Stimulated activated CD4-positive, alpha-beta T cell treated with anti-CD3 and anti-CD28 coated beads, Interleukin-4, amount 100 ng/mL, for 48 hours (primary cell): ENCODE results near the gene TTYH1.

Experiments
- DNase-seq, 2 donors: peaks; one replicate each; pipeline ENCODE4 v3.0.0-alpha.2; 2020; ENCODE audit warnings: low read depth in 2 of 2

The TTYH1 gene

DNA sequence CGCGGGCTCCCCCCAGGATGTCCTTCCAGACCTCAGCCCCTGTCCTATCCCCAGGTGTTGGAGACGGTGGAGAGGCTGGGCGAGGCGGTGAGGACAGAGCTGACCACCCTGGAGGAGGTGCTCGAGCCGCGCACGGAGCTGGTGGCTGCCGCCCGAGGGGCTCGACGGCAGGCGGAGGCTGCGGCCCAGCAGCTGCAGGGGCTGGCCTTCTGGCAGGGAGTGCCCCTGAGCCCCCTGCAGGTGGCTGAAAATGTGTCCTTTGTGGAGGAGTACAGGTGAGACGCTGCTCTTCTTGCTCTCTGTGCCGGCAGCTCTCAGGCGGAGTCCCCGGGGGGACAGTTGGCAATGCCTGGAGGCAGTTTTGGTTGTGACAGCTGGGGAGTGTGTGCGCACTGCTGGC is 6.9 kb downstream of the TTYH1 start:
- no peak for DNase-seq

DNA sequence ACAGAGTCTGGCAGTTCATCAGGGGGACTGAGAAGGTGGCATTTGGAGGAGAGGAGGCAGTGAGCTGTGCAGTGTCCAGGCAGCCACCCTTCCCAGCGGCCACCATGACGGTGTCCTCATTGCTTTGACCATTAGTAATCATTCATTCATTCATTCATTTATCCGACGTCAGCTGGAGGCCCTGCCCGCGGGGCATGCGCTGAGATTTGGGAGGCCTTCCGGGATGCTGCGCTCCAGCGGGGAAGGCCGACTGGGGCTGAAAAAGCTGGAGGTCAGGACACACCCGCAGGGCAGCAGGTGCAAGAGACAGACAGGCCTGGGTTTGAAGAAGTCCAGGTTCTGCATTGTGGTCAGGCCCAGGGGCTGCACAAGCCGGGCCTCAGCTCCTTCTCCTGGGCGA is 8.9 kb downstream of the TTYH1 start:
- DNase-seq = no peak

DNA sequence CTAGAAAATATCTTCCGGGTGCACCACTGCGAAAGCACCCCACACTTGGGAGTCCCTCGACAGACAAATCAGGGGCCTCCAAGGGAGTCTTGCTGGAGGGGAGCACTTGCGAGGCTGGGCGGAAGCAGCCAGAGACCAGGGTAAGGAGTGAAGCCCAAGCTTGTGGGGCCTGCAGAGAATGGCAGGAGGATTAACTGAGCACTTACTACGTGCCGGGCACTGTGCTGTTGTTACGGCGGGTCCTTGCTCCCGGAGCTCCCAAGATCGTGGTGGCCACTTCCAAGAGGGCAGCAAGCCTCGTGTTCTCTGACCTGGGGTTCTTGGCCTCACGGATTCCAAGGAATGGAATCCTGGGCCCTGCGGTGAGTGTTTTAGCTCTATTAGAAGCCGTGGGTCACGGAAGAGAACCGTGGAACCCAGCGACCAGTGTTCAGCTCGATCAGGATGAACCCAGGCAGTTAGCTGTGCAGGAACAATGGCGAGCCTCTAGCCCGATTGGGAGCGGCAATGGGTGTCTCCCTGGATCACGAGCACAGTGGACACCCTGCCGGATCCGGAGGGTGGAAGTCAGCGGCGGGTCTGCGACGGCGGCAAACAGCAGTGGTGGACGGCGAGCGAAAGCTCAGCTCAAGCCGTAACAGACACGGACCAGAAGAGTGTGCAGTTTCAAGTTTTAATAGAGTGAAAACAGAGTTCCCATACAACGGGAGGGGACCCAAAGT is 9.6 kb downstream of the TTYH1 start:
- no peak for DNase-seq

DNA sequence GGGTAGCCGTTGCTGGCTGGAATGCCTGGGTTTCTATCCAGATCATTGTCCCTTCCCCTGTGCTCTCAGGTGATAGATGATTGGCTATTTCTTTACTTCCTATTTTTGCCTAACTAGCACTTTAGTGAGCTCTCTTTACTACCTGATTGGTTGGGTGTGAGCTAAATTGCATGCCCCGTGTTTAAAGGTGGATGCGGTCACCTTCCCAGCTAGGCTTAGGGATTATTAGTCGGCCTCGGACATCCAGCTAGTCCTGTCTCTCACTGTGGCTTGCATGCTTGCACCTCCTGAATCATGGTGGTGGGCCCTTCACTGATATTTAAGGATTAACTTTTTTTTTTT is 10.1 kb downstream of the TTYH1 start:
- no peak for DNase-seq

DNA sequence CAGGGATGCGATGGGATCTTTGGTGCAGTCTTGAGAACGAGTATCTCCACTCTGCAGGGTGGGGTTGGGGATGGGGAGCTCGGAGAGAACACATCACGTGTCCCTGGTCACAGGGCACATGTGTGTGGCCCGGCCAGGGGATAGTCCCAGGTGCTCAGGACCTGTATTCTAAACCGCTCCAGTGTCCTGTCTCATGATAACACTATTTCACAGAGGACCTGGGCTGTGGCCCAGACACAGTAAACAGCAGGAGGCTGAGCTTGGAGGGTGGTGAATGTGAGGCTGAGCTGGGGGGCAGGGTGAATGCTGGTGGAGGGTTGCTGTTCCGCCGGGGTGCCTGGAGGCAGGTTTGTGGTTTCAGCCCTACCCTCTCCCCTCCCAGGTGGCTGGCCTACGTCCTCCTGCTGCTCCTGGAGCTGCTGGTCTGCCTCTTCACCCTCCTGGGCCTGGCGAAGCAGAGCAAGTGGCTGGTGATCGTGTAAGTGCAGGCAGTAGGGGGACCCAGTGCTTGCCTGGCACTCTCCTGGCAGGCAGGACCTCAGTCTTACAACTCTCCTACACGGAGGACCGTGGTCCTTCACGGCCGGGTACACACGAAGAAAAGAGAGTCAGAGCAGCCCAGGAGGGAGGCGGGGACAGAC is 11.1 kb downstream of the TTYH1 start:
- no peak for DNase-seq

DNA sequence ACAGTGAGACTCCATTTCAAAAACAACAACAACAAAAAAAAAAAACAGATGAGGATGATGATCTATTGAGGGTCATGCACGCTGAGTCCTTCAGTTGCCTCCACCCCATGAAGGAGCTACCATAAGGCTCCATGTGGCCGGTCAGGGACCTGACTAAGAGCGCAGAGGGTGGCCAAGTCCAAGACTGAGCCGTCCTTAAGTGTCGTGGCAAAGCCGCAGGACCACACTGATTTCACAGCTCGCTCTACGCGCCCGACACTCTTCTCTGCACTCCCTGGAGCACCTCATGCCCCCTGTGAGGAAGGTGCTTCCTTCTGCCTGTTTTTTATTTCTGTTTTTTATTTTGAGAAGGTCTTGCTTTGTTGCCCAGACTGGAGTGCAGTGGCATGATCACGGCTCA is 12.3 kb downstream of the TTYH1 start:
- no peak for DNase-seq

DNA sequence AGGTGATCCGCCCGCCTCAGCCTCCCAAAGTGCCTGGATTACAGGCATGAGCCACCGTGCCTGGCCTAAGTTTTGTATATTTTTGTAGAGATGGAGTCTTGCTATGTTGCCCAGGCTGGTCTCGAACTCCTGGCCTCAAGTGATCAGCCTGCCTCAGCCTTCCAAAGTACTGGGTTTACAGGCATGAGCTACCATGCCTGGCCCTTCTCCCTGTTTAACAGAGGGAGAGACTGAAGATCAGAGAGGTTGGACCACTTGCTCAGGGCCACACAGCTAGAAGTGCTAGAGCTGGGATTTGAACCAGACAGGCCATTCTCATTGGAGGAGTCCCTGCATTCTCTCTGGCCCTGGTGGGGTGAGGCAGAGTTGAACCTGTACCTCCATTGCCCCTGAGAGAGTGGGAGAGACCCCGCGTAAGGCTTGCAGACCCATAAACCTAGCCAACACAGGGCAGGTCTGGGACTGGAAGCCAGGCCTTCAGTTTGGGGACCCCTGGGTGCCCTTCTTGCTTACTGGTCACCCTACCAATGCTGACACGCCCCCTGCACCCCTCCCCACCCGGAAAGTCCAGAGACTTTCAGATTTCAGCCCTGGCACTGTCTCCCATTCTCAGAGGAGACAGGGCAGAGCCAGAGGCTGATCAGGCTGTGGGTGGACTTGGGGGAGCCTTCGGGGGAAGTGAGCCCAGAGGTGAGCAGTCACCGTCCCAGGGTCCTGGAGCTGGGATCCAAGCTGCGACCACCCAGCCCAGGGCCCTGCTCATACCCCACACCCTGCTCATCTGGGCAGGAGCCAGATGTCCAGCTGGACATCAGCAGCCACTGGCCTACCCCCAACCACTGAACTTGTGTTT is 13.3 kb downstream of the TTYH1 start:
- DNase-seq = no peak

DNA sequence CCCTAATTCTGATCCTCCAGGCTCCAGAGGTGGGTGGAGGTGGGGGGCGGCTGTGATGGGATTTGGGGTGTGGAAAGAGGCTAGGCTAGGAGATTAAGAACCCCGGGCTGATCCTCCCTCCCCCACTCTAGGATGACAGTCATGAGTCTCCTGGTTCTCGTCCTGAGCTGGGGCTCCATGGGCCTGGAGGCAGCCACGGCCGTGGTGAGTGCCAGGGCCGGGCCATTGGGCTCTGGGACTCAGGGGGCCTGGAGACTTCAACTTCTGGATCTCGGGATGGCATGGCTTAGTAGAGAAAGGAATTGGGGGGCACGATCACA is 13.9 kb downstream of the TTYH1 start:
- DNase-seq = no peak

DNA sequence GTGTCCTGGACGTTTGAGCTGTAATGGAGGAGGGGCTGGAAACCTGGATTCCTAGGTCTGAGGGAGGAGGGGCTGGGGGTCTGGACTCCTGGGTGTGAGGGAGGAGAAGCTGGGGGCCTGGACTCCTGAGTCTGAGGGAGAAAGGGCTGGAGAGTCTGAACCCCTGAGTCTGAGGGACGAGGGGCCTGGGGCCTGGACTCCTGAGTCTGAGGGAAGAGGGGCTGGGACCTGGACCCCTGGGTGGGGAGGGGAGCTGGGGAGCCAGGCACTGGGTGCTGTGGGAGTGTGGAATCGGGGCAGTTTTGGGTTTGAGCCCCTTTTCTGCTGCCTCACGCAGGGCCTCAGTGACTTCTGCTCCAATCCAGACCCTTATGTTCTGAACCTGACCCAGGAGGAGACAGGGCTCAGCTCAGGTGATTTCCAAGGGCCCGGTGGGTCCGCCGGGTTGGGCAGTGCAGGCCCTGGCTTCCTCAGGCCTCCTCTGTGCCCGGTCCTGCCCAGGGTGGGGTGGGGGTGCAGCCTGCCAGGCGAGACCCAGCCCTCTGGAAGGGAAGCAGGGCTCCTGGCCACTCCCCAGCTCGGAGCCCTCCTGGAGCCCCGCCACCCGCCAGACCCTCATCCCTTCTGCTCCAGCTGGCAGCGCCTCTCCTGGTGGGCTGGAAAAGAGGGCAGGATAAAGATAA is 14.4 kb downstream of the TTYH1 start:
- DNase-seq = no peak

DNA sequence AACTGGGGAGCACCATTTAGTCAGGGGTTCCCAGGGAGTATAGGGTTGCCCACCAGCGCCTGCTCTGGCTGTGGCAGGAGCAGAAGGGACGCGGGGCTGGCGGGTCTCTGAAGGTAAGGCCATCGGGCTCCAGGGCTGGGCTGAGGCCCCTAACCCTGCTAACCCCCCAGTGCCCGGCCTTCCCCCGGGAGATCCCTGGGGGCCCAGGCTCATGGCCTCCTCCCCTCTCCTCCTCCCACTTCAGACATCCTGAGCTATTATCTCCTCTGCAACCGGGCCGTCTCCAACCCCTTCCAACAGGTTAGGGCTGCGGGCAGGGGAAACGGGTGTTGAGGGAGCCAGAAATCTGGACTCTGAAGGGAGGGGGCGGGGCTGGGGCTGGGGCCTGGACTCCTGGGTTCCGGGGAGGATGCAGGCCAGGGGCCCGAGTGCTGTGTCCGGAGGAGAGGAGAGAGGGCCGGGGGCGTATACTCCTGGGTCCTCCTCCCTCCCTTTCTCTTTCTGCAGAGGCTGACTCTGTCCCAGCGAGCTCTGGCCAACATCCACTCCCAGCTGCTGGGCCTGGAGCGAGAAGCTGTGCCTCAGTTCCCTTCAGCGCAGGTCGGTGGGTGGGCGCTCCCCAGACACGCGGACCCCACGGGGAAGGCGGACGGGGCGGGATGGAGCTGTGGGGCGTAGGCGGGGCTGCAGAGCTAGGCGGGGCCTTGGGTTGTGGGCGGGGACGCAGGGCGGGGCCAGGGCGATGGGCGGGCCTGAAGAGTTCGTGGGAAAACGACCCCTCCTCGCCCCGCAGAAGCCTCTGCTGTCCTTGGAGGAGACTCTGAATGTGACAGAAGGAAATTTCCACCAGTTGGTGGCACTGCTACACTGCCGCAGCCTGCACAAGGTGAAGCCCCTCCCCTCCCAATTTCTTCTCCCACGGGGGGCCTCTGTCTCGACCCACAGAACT is 15.3 kb downstream of the TTYH1 start:
- peak in 1 of 2 donors; percentile 41 for DNase-seq

DNA sequence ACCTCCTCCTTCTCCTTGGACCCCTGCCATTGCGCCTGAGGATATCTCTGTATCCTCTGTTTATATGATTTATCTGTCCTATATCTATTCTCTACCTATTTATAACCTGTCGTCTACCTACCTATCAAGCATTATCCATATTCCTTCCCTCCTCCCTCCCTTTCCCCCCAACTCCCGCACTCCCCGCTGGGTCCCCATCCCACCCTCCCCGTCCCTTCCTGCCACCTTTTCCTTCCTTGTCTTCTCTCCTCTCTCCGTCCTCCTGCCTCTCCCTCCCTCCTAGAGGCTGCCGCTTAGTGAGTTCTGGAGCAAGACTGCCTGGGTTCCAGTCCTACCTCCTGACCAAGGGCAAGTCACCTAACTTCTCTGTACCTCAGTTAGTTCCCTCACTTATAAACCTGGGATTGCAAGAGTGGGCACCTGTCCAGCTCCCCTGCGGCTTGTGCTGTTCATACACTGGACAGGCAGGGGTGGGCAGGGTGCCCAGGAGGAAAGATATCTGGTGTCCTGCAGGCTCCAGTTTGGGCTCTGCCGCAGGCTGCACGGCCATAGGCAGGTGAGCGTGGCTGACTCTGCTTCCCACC is 16.1 kb downstream of the TTYH1 start:
- DNase-seq = no peak

DNA sequence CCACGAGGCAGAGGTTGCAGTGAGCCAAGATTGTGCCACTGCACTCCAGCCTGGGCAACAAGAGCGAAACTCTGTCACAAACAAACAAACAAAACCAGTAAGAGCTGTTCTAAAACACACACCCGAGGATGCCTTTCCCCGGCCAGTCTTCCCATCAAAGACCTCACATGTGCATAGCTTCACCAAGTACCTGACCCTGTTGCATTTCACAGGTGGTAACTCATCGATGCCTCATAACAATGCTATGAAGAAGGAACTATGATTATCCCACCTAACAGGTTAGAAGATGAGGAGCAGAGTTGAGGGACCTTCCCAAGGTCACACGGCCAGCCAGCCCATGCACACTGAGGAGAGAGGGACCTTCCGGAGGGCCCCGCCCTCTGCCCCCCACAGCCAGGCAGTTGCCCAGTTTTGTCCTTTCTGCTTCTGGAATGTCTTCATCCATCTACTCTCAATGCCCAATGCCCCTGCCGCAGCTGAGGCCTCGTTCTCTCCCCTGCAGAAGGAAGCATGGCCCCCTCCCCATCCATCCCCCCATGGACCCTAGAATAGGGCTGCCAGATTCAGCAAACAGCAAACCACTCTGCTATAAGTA is 17.0 kb downstream of the TTYH1 start:
- no peak for DNase-seq

DNA sequence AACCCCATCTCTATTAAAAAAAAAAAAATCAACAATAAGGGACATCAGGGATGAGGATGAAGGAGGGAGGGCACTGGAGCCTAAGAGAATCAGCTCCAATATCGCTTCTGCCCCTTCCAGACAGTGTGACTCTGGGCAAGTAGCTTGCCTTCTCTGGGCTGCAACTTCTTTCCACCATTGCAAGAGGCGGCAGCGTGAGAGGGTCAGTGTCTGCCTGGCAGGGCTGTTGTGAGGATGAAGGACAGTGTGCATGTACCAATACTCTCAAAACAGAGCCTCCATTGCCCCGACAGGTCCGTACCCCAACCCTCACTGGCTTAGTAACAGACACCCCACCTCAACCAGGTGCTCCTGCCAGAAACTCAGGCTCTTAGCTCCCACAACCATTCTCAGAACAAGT is 18.4 kb downstream of the TTYH1 start:
- no peak for DNase-seq

DNA sequence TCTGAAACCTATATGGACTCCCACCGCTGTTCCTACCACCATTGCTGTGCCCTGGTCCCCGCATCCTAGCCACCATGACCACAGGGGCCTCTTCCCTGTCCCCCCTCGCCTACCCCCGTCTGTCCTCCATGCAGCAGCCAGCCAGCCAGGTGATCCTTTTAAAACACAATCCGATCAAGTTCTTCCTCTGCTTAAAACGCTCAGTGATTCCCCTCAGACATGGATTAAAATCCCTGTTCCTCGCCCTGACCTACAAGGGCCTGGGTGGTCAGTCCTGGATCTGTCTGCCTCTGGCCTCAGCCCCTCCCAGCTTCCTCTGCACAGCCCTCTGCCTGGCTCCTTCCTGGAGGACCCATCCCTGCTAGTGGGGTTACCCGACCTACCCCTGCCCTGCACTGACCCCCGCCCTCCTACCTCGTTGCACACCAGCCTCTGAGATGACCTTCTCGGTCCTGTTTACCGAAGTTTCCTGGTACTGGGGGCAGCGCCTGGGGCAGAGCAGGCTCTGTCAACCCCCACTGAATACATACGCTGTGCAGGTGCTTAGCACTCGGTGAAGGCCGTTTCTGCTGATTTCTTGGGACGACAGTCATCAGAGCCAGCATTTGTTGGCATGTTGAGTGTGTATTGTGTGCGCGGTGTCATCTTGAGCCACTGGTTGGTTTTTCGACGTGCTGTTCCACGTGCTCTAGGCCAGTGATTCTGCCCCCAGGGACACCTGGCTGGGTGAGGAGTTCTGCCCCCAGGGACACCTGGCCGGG is 19.0 kb downstream of the TTYH1 start:
- DNase-seq = no peak

DNA sequence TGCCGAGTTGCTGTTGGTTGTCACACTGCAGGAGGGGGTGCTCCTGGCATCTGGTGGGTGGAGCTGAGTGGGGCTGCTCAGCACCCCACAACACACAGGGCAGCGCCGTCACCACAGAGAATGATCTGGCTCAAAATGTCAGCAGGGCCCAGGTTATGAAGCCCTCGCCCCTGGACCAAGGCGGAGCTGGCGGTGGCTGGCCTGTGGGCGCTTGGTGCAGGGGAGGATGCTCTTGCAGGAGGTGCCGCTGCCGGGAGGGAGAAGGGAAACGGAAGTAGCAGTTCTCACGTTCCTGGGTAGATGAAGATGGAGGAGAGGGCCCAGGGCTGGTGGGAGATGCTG is 19.6 kb downstream of the TTYH1 start:
- DNase-seq = no peak

DNA sequence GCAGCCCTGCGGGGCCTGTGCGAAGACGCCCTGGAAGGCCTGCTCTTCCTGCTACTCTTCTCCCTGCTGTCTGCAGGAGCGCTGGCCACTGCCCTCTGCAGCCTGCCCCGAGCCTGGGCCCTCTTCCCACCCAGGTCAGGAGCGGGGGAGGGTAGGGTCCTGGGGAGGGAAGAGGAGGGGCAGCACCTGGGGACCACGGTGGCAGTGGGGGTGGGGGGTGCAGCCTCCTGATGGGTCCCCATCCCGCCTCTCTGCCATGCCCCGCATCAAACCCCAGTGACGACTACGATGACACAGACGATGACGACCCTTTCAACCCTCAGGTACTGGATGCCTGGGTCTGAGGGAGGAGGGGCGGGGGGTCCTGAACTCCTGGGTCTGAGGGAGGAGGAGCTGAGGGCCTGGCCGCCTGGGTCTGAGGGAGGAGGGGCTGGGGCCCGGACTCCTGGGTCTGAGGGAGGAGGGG is 20.3 kb downstream of the TTYH1 start:
- no peak for DNase-seq

DNA sequence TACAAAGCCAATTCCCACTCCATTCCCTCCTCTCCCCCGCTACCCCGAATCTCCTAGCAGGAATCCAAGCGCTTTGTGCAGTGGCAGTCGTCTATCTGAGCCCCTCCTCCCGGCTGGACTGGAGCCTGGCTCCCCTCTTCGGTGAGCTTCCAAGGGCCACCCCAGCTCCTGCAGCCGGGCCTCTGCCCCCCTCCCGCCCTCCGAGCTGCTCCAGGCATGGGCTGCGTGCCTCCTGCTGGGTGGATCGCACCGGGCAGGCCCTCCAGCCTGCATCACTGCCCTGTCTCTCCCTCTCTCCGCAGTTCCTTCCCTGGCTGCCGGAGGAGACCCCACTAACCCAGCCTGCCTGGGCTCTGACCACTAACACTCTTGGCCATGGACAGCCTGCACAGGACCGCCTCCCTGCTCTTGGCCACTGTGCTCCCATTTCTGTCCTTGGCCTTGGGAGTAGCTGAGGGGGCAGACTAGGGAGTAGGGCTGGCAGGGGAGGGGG is 20.8 kb downstream of the TTYH1 start:
- no peak for DNase-seq

DNA sequence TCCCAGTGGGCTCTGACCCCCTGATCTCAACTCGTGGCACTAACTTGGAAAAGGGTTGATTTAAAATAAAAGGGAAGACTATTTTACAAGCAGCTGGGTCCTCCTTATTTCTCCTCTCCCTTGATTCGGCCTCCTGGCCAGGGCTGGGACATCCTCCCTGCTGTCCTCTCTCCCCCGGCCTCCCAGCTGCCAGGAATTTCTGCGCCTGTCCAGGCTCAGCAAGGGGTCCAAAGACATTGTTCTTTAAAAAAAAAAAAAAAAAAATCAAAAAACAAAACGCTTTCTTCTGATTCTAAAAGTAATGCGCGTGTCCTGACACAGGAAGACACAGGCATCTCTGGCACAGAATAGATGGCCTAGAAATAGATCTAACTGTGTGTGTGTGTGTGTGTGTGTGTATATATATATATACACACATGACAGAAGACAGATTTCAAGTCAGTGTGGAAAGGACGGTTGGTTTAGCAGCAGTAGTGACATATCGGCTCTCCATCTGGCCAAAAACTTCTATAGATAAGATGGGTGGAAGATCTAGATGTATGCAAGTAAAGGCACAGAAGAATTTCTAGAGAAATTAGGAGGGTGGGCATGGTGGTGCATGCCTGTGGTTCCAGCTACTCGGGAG is 21.5 kb downstream of the TTYH1 start:
- DNase-seq = no peak

DNA sequence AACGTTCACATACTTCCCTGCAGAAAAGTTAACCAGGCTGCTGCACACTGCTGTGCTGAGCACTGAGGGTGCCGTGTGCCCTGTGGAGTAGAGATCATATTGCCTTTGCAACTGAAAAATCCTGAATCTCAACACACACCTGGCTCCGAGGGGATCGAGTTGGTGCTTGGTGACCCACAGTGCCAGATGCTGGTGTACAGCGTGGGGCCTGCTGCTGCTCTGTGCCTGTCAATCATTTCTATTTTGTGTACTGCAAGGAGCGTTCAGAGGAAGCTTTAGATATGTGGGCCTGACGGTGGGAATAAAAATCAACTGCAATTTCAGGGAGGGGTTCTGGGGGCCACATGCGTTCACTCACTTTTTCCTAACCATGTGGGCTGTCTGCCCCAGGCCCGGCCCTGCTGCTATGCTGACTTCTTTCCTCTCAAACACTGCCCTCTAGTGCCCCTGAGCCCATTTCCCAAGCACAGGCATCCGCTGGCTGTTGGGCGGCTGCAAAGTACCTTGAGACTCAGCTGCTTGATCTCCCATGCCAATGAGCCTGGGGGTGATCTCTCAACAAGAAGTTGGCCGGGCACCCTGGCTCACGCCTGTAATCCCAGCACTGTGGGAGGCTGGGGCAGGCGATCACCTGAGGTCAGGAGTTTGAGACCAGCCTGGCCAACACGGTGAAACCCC is 24.0 kb downstream of the TTYH1 start:
- DNase-seq = no peak
